ENCODE measurements around the gene MTUS2.

MTUS2 gene

DNA sequence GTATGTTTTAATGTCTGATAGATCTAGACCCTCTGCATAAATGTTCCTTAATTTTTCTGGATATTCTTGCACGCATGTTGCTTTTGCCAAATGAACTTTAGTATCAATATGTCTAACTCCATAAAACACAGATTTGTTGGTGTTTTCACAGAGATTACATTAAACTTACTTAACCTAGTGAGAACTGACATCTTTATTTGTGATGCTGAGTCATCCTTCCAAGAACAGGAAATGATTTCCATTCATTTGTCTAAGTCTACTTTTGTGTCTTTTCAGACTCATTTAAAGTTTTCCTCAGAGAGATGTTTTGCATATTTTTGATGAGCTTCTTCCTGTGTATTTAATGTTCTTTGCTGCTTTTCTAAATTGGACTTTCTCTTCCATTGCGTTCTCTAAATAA is 591.3 kb downstream of the MTUS2 start:
- no peak for DNase-seq

DNA sequence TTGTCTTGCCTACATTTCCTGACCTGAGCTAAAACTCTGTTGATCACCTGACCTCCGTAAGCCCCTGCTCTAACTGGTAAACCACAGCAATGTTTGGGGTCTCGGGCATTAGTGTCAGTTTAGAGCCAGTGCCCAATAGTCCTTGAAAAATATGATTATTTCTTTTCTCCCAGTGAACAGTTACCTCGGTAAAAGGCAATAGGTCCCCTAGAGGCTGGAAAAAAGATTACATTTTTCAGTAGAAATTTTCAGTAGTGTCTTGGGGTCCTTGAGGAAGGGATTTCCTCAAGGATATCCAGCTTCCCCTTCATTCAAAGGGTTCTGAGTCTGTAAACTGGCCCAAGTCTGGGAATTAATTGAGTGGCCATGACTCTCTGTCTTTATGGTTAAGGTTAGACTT is 597.9 kb downstream of the MTUS2 start:
- DNase-seq = no peak

DNA sequence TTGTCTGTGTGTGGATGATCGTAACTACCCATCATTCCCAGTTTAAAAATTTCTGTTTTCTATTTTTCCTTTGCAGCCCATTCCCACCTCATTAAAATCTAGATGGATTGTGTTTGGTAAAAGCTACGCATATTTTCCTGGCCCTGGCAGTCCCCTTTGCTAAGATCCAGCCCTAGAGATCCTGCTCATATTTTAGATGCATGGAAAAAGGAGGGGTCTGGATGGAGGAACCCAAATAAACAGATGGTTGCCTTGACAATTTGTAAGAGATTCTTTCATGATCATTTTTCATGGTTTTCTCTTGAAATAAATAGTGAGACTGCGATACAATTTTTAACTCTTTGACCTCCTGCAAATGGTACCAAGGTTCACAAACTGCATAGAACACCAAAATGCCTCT is 601.0 kb downstream of the MTUS2 start:
- DNase-seq = no peak

DNA sequence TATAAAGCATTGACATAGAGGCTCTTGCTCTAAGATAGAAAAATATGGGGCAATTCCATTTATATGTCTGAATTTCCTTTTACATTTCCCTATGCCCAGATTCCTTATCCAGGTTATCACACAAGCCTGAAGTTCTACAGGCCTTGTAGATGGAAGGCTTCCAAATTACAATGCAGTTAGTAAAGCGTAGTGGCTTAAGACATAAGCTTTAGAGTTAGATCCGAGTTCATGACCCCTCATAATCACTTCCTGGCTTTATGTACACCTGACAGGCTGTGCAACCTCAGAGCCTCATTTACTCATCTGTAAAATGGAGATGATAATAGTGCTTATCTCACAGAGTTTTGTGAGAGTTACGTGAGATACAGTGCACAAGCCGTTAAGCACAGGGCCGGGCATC is 601.9 kb downstream of the MTUS2 start:
- DNase-seq = no peak

DNA sequence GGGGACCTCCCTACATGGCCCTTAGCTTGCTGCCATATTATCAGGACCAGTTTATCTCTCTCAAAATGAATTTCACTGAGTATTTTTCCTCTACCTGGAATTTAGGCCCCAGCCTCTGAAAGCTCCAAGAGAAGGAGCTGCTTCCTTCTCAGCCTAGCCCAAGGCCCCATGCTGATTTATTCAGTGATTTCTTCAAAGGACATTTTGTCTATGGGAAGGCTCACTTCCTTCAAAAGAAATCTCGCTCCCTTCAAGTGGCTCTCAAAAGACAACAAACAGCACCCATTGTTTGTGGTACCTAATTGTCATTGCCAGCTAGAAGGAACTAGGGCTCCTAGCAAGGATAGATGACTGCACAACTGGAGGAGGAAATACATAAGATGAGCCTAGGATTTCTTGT is 602.9 kb downstream of the MTUS2 start:
- no peak for DNase-seq

DNA sequence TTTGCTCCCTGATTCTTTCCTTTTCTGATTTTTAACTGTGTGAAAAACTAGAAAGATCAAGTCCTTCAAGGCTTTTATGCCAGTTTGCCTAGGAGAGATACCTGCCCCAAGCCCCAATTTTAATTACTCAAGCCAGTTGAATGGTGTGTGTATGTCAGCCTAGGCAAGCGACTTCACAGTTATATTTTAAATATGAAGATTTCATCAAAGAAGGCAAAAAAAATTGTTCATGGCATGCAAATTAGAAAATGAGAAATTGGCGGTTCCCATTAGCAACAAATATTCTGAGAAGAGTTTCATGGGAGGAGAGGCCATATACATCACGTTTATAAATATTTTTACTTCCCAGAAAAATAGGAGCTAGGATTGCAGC is 607.8 kb downstream of the MTUS2 start:
- DNase-seq = no peak

DNA sequence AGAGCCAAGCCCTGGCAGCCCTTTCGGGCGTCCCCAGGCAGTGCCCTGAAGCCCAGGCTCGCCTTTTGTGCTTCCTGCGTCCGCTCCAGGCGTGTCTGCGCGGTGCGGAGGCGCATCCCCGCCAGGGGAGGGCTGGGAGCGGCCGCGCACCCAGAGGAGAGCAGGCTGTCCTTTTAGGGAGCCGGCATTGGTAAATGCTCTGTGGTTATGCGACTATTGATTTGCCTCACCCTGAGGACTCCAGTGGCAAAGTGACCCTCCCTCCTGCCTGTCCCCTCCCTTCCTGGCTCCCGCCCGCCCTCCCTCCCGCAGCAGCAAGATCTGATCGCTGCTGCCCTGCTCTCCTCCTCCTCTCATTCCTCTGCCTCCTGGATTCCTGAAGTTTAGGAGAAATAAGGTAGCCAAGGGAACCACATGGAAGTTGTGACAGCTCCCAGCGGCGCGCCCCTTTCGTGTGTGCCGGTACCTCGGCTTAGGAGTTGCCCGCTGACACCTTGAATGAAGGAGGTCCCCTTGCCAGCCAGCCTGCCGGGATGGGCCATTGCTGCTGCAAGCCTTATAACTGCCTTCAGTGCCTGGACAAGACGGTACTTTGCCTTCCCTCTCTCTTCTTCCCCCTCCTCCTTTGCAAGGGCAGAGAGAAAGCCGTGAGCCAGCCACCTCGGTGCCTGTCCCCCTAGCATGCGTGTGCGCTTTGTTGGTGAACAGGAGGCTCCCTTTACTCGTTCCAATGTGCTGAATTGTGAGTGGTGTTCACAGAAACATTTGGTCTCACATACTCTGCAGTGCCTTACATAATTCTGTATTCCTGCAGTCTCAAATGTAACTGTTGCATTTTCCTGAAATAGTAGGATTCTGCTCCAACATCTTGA is 608.4 kb downstream of the MTUS2 start:
- DNase-seq = peak; percentile 52

DNA sequence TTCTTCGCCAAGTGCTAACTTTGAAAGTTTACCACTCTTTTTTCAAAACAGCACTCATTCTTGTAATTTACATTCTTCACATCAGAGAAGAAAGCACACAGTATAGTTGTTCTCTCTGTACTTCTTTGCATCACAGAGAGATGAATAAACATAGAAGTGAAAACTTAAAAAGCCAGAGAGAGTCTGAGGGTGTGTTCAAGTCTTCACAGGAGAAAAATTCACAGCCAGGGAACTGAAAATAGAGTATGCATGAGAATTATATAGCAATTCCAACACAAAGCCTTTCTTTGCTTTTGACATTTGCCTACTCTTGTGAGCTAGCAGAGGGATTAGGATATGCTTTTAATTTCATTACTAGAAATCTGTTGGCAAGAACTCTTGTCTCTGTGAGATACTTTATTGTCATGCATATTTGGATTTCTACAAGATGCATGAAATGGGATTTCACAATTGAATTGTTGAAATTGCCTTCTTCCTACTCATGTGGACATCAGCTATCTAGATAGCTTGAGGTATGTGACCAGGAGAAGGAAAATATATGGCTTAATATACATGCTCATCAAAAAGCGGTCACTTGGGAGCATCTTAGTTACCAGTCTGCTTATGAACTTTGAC is 609.3 kb downstream of the MTUS2 start:
- DNase-seq = no peak

DNA sequence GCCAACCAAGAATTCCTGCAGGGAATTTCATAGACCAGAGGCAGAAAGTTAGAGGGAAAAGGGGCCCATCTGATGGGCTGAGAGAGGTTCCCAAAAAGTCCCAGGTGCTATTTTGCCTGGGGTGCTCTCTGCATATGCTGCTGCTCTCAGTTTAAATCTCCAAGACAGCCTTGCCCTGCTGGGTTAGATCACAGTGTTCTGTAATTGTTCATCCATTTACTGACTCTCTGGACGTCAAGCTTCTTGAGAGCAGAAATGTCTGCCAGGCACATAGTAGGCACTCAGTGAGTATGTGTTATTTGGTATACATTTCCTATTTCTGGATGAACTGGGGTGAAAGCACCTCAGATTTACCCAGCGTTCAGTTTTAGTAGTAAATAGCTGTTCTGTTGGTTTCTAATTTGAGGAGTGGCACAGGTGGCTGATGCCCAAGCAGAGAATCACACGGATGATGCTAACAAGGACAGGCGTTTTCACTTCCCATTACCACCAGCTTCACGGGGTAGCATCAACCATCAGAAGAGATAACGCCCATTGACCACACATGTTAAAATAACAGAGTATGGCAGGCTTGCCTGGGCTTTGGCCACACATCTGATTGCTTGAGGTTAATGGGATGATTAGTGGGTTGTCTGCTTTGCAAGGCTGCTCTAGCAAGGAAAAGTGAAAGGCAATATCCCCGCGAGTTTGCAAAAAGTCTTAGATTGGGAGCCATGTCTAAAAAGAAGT is 614.2 kb downstream of the MTUS2 start:
- no peak for DNase-seq

DNA sequence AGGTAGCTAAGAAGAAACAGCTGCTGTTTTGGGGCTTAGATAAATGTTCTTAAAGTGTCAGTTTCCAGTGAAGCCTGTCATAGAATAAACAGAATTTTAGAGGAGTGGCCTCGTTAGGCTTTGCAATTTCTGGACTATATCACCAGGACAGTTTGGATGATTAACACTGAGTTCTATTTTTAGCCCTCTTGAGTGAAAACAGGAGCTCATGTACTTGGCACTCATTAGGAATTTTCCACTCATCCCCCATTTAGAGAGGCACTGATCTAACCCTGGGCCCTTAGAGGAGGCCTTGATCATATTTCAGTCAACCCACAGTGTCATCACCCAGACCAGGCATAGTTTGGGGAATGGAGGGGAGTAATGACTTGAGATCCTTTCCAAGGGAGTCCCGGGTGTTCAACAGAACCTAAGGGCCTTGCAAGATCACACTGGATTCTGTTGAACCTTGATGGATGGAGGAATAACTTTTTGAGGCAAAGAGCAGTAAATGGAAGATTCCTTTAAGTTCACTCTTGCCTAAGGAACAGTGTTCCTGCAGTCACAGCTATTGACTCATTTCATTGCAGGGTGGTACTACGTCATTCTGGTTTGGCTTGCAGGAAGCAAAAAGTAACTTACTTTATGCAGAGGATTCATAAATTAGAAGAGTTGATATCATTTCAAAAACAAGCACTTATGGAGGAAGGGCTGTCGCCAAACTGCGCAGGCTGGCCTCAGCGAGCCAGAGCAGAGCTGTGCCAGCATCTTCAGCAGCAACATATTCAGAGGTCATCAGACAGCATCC is 615.2 kb downstream of the MTUS2 start:
- no peak for DNase-seq

DNA sequence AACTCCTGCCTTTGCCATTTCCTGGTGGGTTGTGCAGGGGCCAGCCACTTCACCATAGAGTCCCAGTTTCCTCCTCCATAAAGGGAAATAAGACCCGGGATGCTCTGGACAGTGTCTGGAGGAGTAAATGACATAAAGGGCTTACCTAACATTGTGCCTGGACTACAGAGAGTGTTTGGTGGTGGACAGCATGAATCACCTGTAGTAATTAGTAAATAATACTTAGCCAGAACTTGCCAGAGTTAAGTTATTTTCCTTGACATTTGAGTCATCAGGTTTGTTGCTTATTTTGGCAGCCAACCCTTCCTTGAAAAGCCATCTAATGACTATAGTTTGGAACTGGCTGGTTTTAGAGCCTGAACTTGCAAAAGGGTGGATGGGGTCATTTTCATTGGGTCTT is 616.2 kb downstream of the MTUS2 start:
- DNase-seq = no peak

DNA sequence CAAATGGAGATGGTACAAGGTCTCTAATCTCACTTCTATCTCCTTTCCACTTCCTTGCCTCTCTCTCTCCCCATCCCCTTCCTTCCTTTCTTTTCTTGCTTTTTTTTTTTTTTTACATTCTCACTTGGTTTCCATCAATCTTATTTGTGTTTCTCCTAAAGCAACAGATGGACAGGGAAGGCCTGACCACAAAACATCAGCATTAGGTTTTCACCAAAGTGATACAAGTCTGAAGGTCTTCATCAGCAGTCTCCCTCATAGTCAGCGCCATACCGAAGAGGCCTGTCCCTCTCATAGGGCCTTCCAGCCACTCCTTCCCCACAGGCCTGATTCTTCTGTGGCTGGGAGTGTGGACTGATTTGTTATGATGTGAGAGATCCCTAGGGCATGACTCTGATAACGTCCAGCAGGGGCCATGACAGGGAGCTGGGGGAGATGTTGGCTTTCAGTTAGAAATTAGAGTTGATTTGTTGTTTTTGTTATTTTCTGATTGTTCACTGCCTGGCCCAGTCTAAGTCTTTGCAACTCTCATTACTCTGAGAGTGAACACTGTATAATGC is 616.7 kb downstream of the MTUS2 start:
- no peak for DNase-seq

DNA sequence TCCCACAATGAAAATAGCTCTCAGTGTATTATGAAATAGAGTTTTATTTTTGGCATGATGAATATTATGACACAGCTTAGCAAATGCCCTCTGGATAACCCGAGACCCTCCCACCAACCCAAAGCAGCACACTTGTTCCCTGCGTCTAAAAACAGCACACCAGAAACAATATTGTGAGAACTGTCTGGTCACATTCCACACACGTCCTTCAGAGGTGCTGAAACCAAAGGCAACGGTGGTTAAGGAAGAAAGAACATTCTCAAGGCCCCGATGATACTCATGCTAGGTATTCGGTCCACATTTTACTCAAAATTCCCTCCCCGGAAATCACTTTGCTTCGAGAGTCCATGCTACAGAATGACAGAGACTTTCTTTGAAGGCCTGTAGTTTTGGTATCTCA is 618.6 kb downstream of the MTUS2 start:
- DNase-seq = no peak

DNA sequence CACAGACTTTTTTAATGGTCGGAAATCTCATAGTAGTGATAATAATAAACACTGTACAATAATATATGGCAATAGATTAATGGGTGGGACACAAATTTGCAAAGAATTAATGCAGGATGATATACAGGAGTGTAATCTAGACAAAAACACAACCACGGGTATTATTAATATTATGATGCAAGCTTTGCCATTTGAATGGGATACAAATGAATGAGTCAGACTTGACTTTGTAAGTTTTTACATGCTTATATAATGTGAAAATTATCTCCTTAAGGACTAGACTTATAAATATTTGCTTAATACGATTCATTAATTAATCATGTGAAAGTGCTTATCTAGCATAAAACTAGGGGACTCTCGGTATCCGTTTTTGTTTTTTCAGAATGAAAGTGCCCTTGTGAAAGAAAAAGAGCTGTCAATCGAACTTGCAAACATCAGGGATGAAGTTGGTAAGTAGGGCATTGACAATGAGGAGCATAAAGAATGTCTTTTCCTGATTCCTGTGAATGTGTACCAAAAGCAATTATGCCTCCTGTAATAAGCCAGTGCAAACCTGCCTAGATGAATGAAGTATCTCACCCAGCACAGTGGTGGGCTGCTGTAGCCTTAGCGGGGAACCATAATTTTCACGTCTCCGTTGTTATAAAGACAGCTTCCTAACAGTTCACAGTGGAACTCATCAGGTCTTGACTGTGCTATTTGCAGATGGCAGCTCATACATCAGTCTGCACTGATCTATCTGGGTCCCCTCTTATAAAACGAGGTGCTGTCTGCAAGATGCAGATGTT is 619.7 kb downstream of the MTUS2 start:
- DNase-seq = no peak

DNA sequence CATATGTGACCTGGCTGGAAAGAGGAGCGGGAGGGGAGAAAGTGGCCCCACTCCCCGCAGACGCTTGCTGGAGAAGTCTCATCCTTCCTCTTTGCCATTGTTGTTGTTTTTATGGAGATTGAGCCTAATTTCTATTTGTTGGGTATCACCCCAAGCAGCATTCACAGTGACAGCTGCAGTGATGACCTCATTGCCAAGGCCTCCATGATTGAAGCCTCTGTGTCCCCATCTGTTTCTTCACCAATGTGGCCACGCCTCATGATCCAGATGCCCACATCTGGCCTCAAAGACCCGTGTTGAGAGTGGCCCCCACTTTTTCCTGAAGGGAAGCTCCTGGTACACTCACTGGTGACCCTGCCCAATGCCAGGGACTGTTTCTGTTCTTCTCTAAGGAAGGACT is 621.2 kb downstream of the MTUS2 start:
- no peak for DNase-seq

DNA sequence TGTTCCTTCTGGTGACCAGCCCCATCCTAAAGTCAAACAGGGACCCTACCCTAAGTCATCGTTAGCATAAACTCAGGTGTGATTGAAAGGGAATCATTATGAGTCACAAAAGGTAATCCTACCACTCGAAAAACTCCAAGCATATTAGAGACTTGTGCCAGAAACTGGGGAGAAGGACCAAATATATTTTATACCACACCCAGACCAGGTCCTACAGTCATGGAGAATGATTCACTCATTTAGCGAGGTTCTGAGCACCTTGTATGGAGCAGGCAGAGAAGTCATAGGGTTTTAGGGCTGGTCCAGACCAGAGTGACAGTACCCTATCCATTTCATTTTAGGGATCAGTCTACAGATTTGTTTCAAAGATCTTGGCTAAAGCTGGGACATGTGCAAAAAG is 625.9 kb downstream of the MTUS2 start:
- DNase-seq = no peak

DNA sequence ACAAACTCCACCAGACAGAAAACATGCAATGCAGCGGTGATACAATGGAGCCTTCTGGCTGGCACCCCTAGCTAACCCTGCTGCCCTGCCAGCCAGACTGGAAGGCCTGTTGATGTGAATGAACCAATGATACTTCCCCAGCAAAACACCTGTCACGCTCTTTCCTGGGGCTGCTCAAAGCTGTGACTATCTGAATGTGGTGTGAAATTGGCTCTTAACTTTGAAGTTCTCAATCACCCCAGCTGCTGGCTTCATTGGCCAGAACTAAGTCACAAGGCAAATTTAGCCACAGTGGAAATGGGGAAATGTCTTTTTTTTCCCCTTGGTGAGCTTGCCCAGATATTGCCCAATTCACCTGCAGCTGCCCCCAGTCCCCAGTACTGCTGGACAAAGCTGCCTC is 628.0 kb downstream of the MTUS2 start:
- DNase-seq = no peak

DNA sequence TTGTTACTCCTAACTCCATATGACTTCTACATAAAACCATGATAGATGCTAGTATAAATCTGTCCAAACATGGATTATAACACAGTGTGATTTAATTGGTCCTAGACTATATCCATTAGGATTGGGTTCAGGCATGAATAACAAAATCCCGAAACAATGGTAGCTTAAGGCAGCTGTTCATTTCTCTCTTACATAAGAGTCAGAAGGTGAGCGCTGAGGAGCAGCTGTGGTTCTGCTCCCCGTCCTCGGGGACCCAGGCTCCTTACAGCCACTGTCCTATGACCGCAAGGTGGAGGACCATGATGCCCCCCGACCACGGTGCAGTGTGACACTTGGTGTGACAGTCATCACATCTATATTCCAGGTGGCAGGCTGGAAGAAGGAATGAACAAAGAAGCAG is 629.6 kb downstream of the MTUS2 start:
- DNase-seq = no peak

DNA sequence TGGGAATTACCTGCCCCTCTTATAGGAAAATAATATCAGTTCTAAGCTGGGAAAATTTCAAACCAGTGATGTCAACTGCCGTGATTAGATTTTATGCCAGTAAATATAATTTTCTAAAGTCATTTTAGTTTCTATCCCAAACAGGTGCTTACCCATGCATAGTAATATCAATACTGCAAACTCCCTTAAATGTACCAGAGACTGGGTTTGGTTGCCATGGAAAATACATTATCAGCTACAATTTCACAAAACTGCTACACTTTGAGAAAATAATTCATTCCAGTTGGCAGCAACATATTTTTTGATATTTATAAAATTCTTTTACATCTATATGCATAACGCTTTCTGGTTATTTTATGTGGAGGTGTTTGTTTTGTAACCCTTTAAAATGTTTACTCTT is 631.8 kb downstream of the MTUS2 start:
- no peak for DNase-seq

DNA sequence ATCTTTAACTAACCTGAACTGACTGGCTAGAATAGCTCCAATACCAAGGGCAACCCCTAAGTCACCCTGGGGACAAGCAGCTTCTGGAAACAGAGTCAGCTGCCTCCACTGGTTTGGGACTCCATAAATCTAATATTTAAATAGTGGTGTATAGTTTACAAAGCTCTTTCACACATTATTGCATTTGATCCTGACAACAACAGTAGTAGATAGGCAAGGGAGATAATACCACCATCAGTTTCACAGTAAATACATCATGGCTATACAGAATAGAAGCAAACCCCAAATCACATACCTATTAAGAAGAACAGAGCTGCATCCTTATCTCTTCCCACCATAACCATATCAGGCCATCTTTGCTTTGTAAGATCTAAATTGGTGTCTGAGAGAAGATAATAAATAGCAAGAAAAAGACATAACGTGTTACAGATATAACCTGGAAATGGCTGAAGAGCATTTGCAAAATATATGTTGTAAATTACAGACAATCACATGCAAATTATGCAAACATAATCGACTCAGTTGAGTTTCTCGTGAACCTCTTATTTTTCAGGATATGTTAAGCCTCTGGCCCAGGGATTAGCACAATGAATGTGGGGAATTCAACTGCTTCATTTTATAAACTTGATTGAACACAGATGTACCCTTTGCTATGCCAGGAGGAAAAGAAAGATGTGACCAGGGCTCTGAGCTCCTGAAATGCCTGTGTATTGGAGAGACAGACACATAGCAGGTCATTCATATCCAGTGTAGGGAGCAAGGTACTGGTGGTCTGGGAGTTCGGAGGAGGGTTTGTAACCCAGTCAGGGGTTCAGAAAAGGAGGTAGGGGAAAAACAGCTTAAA is 632.9 kb downstream of the MTUS2 start:
- DNase-seq = no peak

DNA sequence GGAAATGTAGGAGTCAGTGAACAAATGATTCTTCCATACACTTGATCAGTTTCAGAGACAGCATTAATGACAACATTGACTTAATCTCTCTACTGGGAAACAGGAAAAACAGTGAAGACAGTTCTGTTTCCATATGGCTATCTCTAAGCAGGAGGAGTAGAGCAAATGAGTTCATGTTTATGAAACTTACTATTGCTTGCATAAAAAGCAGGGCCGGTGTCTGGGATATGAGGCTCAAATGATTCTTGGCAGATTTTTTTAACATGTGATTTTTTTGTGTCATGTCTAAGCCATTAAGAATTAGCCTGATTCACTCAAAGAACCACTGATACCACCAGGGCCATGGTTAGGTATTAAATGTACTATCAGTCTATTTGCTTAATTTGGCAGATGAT is 633.5 kb downstream of the MTUS2 start:
- no peak for DNase-seq

Data from right kidney (tissue), 1 donor.